Nephron progenitor cell (in vitro differentiated cells): ENCODE data around the gene CAB39L.

Experiments
- DNase-seq: peaks from one replicate; pipeline ENCODE4 v3.0.0; 2021
- H3K27ac Mint-ChIP-seq: 2 replicates; pipeline ENCODE4 v1.8.0; 2021; ENCODE audit warnings: mild to moderate bottlenecking, moderate library complexity, mixed read lengths
- H3K27me3 Mint-ChIP-seq: 2 replicates; pipeline ENCODE4 v1.8.0; 2021; ENCODE audit warnings: mild to moderate bottlenecking, low read depth, mixed read lengths; ENCODE audit not compliant: poor library complexity
- H3K36me3 Mint-ChIP-seq: 2 replicates; pipeline ENCODE4 v1.8.0; 2021; ENCODE audit warnings: low read depth, mixed read lengths
- H3K4me1 Mint-ChIP-seq: 2 replicates; pipeline ENCODE4 v1.8.0; 2021; ENCODE audit warnings: mixed read lengths
- H3K4me3 Mint-ChIP-seq: 2 replicates; pipeline ENCODE4 v1.8.0; 2021; ENCODE audit warnings: mild to moderate bottlenecking, moderate library complexity, mixed read lengths
- H3K9me3 Mint-ChIP-seq: 2 replicates; pipeline ENCODE4 v1.8.0; 2021; ENCODE audit warnings: mild to moderate bottlenecking, moderate library complexity, mixed read lengths
- CTCF ChIP-seq: fragments of 200-600 bp; sonication (generic); IDR thresholded peaks from 2 replicates; pipeline ENCODE4 v1.5.0; 2021; ENCODE audit warnings: antibody characterized with exemption

Gene CAB39L

DNA sequence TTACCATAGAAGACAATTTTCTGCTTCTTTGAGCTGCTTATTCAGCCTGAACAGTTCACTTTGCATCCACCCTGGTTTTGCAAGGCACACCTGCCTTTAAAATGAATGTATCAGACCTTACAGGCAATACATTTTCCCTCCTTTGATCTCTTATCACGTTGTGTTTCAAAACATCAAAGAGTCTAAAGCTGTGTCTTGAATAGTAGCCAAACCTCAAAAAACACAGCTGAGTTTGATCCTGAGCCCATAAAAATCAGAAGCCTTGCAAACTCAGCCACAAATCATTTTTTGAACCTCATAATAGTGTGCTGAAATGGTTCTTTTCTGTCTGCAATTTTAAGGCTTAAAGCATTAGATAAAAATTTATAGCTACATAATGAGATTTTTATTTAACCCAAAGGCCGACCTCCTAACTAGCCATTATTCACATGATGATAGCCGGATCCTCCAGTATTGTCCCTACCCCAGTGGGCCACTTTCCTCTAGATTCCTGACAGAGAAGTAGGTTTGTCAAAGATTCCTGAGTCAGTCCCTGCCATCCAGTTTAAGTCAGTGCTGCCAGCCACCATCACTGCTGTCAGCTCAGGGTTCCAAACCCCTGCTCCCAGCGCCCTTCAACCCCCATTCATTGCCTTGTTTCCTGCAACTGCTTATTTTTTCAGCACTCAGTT, 71.8 kb downstream of the CAB39L start:
- Mint-ChIP-seq H3K4me1 (peaks cover 44% of the 10 kb centered on the region), H3K36me3 (peaks cover 7% of the 10 kb centered on the region), H3K27ac (peak overlapping the region; percentile 50), H3K27me3 (no peaks in the 10 kb centered on the region), H3K9me3 (peaks cover 4% of the 10 kb centered on the region), H3K4me3 (no peak overlapping the region)
- no peak for DNase-seq
- TF ChIP-seq CTCF = no peak

DNA sequence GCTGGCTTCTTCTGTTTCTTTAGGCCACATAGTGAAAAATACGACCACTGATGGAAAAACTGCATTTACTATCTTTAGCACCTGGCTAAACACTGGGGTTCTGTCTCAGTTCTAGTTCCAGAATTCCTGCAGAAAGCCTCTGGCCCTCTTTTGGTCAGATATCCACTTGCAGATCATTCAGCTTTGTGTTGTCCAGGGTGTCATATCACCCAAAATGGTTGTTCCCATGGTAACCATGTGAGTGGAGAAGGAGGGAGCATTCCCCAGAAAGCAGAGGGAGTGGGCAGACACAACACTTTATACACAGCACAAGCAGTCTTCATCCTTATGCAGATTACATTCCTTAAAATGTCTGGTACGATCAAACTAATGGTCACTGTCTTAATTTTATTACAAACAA, 73.5 kb downstream of the CAB39L start:
- Mint-ChIP-seq H3K36me3 (no peaks in the 10 kb centered on the region), H3K4me3 (no peak overlapping the region), H3K4me1 (peaks cover 44% of the 10 kb centered on the region), H3K27me3 (no peaks in the 10 kb centered on the region), H3K9me3 (no peaks in the 10 kb centered on the region), H3K27ac (no peak overlapping the region)
- no peak for TF ChIP-seq CTCF
- DNase-seq = no peak

DNA sequence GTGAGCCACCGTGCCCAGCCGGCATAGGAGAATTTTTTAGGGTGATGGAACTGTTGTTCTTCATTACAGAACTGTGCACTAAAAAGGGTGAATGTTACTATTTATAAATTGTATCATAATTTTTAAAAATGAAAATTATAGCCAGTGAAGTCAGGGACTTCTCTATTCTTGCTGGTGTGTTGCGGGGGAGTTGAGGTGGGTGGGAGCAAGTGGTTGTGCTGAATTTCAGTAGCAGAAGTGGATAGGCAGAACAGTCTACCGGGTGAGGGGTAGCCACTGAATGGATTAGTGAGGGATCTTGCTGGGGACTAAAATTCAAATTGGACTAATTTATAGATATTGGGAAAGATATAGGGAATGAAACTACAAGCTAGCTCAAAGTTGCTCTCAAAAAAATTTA, 74.0 kb downstream of the CAB39L start:
- Mint-ChIP-seq H3K27ac (no peak overlapping the region), H3K4me3 (no peak overlapping the region), H3K4me1 (peaks cover 43% of the 10 kb centered on the region), H3K9me3 (peaks cover 5% of the 10 kb centered on the region), H3K27me3 (no peaks in the 10 kb centered on the region), H3K36me3 (no peaks in the 10 kb centered on the region)
- no peak for TF ChIP-seq CTCF
- no peak for DNase-seq

- H3K36me3 Mint-ChIP-seq = peaks cover 7% of the 10 kb centered on the region
- DNase-seq = no peak
- H3K4me1 Mint-ChIP-seq = peaks cover 36% of the 10 kb centered on the region
- peaks cover 15% of the 10 kb centered on the region for H3K9me3 Mint-ChIP-seq
- no peak for TF ChIP-seq CTCF
- peaks cover 3% of the 10 kb centered on the region for H3K27me3 Mint-ChIP-seq
- no peak overlapping the region for H3K27ac Mint-ChIP-seq
- no peak overlapping the region for H3K4me3 Mint-ChIP-seq
These were observed 75.2 kb downstream of the CAB39L start for GRCh38 chr13:49368688-49369087.

DNA sequence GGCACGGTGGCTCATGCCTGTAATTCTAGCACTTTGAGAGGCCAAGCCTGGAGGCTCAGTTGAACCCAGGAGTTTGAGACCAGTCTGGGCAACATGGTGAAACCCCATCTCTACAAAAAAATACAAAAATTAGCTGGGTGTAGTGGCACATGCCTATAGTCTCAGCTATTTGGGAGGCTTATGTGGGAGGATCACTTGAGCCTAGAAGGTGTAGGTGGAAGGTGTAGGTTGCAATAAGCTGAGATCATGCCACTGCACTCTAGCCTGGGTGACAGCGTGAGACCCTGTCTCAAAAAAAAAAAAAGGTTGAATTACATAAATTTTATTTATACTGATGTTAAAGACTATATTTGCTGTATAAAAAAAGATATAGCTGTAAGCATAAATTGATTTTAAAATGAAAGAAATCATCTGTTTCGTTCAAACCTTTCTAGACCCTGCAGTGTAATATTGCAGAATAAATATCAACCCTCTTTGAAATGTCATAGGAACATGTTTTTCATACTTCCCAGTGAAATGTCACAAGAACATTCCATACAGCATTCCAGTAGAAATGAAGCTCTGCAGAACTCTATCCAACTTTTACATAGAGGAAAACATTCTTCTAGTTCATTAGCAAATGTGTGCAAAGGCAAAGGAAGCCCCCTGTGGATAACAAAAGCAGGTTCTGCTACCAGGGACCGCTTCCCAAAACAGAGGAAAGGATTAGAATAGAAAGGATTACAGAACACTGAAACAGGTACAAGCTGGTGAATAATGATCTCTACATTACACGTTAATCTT, 76.0 kb downstream of the CAB39L start:
- no peak overlapping the region for H3K4me3 Mint-ChIP-seq
- peaks cover 23% of the 10 kb centered on the region for H3K9me3 Mint-ChIP-seq
- no peak for TF ChIP-seq CTCF
- H3K27ac Mint-ChIP-seq = no peak overlapping the region
- H3K4me1 Mint-ChIP-seq = peaks cover 28% of the 10 kb centered on the region
- H3K36me3 Mint-ChIP-seq = peaks cover 15% of the 10 kb centered on the region
- H3K27me3 Mint-ChIP-seq = peaks cover 3% of the 10 kb centered on the region
- no peak for DNase-seq
